ENCODE data around the gene HBA2.
"Not testable (repeated sequence)": the region's sequence is repeated elsewhere in the genome, so short reads cannot be mapped to it uniquely, and the experiment has no call there.

The HBA2 gene

GRCh38 chr16:194516-194915 lies 21.8 kb downstream of the HBA2 start:
- DNase-seq (ENCODE audit: low spot score), result no peak

- DNase-seq (ENCODE audit: low spot score), result no peak
Observed at GRCh38 chr16:200388-200787, 27.7 kb downstream of the HBA2 start.

- DNase-seq (ENCODE audit: low spot score), result no peak
Observed at GRCh38 chr16:203246-203645, 30.6 kb downstream of the HBA2 start.

- not testable (repeated sequence) for DNase-seq (ENCODE audit: low spot score)
Observed at GRCh38 chr16:204046-204445, 31.4 kb downstream of the HBA2 start.

GRCh38 chr16:209359-209758 lies 36.7 kb downstream of the HBA2 start:
- not testable (repeated sequence) for DNase-seq (ENCODE audit: low spot score)

GRCh38 chr16:211631-212180 lies 39.0 kb downstream of the HBA2 start:
- not testable (repeated sequence) for DNase-seq (ENCODE audit: low spot score)

GRCh38 chr16:212999-213398 lies 40.3 kb downstream of the HBA2 start:
- no peak for DNase-seq (ENCODE audit: low spot score)

GRCh38 chr16:220021-220420 lies 47.3 kb downstream of the HBA2 start:
- no peak for DNase-seq (ENCODE audit: low spot score)

Data from left forelimb (tissue), 1 donor.